ENCODE data around the gene KCNF1. TPM values are rescaled to one million over a fixed set of nuclear protein-coding genes. Genes with fewer than 3 reads are reported as not detected.

Gene KCNF1
- total RNA-seq, 8 experiments from 2014 or later: 0.15 to 3.8 (median 1.6) TPM

DNA sequence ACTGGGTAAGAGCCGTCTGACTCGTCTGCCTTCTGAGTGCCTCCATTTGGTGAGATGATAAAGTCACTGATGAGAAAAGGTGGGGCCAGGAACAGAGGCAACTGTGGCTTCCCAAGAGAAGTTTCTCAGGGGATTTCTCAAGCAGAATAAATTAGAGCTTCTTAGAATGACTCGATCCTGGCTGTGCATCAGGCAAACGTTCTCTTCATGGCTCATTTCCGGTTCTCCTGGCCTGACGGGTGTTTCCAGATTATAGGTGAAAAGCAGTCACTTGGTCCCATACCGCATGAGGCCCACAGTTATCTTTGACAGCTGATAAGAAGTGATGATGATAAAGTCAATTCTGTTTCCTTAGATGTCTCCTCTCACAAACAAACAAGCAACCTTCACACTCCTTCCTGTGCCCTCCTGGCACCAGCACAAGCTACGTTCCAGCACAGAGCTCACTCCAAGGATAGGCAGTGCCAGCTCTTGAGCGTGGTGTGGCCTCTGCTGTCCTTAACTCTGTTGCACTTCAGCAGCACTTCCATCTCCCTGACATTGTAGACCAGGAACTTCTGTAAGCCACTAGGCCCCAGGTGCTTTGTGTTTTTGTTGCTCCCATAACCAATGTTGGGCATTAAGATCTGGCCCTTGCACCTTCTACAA lies 37.8 kb upstream of the KCNF1 start:
- no peak overlapping the region for H3K27ac ChIP-seq
- H3K4me3 ChIP-seq: no peak overlapping the region
- ATAC-seq (replicated peaks in 6 of 8): peak in 1 of 8 experiments; percentile 15
- in situ Hi-C loops (cut with MboI; ENCODE audit: low pct_unique_long_range_greater_than_20kb in 2 of 9, low sequenced_read_pairs in 9 of 9, unreplicated experiment in 9 of 9): no loop called here
- H3K4me1 ChIP-seq (replicated peaks in 1 of 2): no peaks in the 10 kb centered on the region
- WGBS, 10 experiments: 27 to 92% (median 75%) methylated on average over 1 to 7 of the region's 9 CpGs; no CpG with 5 or more reads in 2 of the 10 experiments

DNA sequence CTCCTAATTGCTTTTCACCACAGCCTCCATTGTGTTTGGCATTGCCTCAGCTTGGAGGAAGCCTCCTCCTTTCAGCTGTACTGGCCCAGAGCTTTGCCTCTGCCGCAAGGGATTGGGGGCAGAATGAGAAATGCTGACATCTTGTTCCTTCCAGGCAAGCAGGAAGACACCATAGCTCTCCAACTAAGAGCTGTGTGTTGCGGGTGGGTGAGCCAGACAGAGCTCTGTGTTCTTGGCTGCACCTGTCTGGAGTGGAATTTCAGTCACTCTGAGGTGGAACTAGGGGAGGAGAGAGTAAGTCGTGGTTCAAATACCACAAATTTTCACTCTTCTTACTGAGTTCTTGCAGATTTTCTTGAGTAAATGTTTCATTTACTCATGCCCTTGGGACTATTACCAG lies 36.6 kb upstream of the KCNF1 start:
- ATAC-seq (replicated peaks in 6 of 8): no peak
- WGBS, 10 experiments: 29 to 100% (median 69%) methylated on average over 1 to 3 of the region's 3 CpGs; no CpG with 5 or more reads in 3 of the 10 experiments
- no peak overlapping the region for H3K27ac ChIP-seq
- in situ Hi-C loops (cut with MboI; ENCODE audit: low pct_unique_long_range_greater_than_20kb in 2 of 9, low sequenced_read_pairs in 9 of 9, unreplicated experiment in 9 of 9): no loop called here
- no peaks in the 10 kb centered on the region for H3K4me1 ChIP-seq (replicated peaks in 1 of 2)
- H3K4me3 ChIP-seq: no peak overlapping the region

- in situ Hi-C loops (cut with MboI; ENCODE audit: low pct_unique_long_range_greater_than_20kb in 2 of 9, low sequenced_read_pairs in 9 of 9, unreplicated experiment in 9 of 9): no loop called here
- H3K4me1 ChIP-seq (replicated peaks in 1 of 2): no peaks in the 10 kb centered on the region
- WGBS, 10 experiments: 11 to 100% (median 90%) methylated on average over 1 to 3 of the region's 3 CpGs; no CpG with 5 or more reads in 1 of the 10 experiments
- no peak overlapping the region for H3K27ac ChIP-seq
- no peak overlapping the region for H3K4me3 ChIP-seq
- ATAC-seq (replicated peaks in 6 of 8): no peak
Measured at GRCh38 chr2:10876394-10876793, 35.3 kb upstream of the KCNF1 start.

- ATAC-seq (replicated peaks in 6 of 8): no peak
- Histone ChIP-seq H3K27ac (no peak overlapping the region), H3K4me3 (no peak overlapping the region), H3K4me1 (replicated peaks in 1 of 2) (no peaks in the 10 kb centered on the region)
- in situ Hi-C loops (cut with MboI; ENCODE audit: low pct_unique_long_range_greater_than_20kb in 2 of 9, low sequenced_read_pairs in 9 of 9, unreplicated experiment in 9 of 9): no loop called here
- 50 to 100% (median 82%) methylated on average over 1 to 2 of the region's 2 CpGs; no CpG with 5 or more reads in 3 of the 10 experiments for WGBS, 10 experiments
Measured at GRCh38 chr2:10876963-10877362, 34.8 kb upstream of the KCNF1 start.

DNA sequence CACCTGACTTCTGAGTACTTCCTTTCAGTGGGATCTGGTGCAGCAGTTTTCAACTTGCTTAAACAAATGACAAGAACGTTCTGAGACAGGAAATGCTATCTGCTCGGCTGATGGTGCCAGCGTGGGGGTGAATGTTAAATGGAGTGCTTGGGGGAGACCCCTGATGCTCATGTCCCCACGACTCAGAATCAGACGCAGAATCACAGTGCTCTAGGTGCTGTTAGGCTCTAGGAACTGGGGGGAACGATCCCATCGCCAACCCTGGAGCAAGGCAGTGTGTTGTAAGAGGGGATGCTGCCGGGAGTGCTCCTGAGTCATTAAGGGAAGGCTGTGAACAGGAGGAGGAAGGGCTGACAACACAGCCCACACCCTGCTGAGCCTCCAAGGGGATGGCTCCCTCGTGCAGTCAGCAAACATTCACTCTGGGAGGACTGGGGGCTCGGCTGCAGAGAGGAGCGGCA lies 34.1 kb upstream of the KCNF1 start:
- ATAC-seq (replicated peaks in 6 of 8): no peak
- in situ Hi-C loops (cut with MboI; ENCODE audit: low pct_unique_long_range_greater_than_20kb in 2 of 9, low sequenced_read_pairs in 9 of 9, unreplicated experiment in 9 of 9): no loop called here
- Histone ChIP-seq H3K4me3 (no peak overlapping the region), H3K4me1 (replicated peaks in 1 of 2) (peaks cover 0 to 2% of the 10 kb centered on the region in 2 donors), H3K27ac (no peak overlapping the region)
- 0 to 88% (median 30%) methylated on average over 3 to 10 of the region's 11 CpGs; no CpG with 5 or more reads in 3 of the 10 experiments for WGBS, 10 experiments

DNA sequence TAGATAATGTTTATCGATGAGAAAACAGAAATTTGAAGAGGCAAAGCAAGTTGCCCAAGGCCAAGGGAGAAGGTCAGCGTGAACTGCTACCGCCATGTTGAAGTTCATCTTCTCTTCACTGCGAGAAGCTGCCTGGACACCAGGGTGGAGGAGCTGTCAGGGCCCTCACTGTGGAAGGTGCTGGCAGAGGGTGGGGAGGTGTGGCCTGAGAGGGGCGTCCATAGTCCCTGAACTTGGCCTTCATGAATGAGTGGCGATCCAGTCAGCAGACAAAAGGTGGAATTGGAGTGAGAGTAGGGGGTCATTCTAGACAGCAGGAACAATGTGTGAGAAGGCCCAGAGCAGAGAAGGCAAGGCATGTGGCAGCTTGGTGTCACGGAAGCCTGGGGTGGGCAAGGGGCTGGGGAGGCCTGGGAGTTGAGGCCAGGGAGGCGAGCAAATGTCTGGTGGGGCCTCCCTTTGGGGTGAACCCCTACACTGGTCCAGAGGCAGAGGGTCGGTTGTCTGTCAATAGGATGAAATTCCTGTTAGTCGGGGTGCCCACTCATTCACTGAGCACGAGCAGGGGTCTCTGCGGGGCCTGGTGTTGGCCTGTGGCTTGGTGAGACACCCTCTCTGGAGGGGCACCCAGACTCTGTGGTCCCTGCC lies 33.3 kb upstream of the KCNF1 start:
- Histone ChIP-seq H3K27ac (no peak overlapping the region), H3K4me1 (replicated peaks in 1 of 2) (peaks cover 6 to 9% of the 10 kb centered on the region in 2 donors), H3K4me3 (no peak overlapping the region)
- in situ Hi-C loops (cut with MboI; ENCODE audit: low pct_unique_long_range_greater_than_20kb in 2 of 9, low sequenced_read_pairs in 9 of 9, unreplicated experiment in 9 of 9): no loop called here
- no peak for ATAC-seq (replicated peaks in 6 of 8)
- WGBS, 10 experiments: 47 to 96% (median 89%) methylated on average over 2 to 4 of the region's 12 CpGs; no CpG with 5 or more reads in 2 of the 10 experiments

- Histone ChIP-seq H3K4me1 (replicated peaks in 1 of 2) (peaks cover 13 to 17% of the 10 kb centered on the region in 2 donors), H3K4me3 (no peak overlapping the region), H3K27ac (no peak overlapping the region)
- in situ Hi-C loops (cut with MboI; ENCODE audit: low pct_unique_long_range_greater_than_20kb in 2 of 9, low sequenced_read_pairs in 9 of 9, unreplicated experiment in 9 of 9): no loop called here
- 0 to 100% (median 58%) methylated on average over 1 to 4 of the region's 9 CpGs; no CpG with 5 or more reads in 4 of the 10 experiments for WGBS, 10 experiments
- no peak for ATAC-seq (replicated peaks in 6 of 8)
Measured at GRCh38 chr2:10879159-10879558, 32.6 kb upstream of the KCNF1 start.

DNA sequence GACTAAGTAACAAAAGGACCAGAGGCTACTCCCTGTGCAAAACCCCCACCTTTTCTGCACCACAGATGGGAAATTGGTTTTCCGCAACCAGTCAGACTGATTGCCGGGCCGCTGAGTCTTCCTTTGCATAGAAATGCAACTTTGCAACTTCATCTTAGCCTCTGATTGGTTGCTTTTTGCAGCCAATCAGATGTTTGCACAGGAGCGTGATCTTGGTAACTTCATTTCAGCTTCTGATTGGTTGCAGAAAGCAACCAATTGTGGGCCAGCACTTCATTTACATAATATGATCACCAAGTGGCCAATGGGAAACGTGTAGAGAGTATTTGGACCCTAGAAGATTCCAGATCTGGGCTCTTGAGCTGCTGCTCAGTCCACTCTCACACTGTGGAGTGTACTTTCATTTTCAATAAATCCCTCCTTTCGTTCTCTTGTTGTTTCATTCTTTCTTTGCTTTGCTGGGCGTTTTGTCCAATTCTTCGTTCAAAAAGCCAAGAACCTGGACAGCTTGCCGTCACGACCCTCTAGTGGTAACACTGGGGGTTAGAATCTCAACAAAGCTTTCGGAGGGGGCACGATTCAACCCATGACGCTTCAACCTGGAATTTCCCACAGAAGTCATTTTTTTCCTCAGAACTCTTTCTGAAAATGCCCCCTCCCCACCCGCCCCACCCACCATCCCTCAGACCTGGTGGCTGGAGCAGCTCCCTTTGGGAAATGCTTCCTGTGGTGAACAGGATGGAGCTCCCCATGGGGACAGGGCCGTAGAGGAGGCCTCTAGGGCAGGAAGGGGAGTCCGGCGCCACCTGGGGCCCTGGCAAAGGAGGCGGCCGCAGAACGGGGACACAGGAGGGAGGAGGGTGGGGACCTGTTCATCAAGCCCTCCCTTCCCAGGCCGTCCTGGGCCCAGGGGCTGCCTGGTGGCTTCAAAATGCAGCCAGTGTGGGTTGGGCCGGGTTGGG lies 31.8 kb upstream of the KCNF1 start:
- H3K27ac ChIP-seq: no peak overlapping the region
- no peak for ATAC-seq (replicated peaks in 6 of 8)
- 27 to 100% (median 80%) methylated on average over 1 to 9 of the region's 22 CpGs; no CpG with 5 or more reads in 2 of the 10 experiments for WGBS, 10 experiments
- in situ Hi-C loops (cut with MboI; ENCODE audit: low pct_unique_long_range_greater_than_20kb in 2 of 9, low sequenced_read_pairs in 9 of 9, unreplicated experiment in 9 of 9): no loop called here
- peaks cover 21 to 24% of the 10 kb centered on the region in 2 donors for H3K4me1 ChIP-seq (replicated peaks in 1 of 2)
- no peak overlapping the region for H3K4me3 ChIP-seq

DNA sequence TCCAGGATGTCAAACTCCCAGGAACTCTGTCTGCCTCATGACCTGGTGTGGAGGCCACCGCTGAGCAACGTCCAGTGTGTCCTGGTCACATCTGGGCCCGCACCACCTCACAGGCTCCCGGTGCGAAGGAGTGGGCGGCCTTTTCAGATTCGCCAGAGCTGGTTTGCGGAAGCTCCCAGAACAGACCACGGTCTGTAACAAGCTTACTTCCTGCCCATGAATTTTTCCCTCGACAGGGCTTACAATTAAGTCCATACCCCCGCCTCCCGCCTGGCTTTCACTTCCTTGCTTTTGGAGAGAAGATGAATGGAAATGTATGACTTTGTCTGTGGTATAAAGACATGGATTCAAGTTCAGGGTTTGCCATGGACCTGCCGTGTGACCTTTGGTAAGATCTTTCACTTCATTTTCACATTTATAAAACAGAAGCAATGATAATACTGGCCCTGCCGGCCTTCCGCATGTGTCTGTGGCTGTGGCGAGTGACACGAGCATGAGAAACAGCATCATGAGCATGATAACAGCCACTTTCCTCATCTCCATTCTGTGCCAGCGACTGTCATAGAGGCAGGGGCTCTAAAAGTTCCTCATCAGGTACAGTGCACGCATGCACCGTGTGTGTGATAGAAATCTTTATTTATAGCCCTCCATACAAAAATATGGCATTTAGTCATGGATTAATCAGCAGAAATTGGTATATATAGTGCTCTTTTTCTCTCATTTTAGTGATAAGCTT lies 31.0 kb upstream of the KCNF1 start:
- no peak for ATAC-seq (replicated peaks in 6 of 8)
- in situ Hi-C loops (cut with MboI; ENCODE audit: low pct_unique_long_range_greater_than_20kb in 2 of 9, low sequenced_read_pairs in 9 of 9, unreplicated experiment in 9 of 9): no loop called here
- 49 to 92% (median 79%) methylated on average over 3 to 12 of the region's 20 CpGs; no CpG with 5 or more reads in 2 of the 10 experiments for WGBS, 10 experiments
- H3K4me3 ChIP-seq: no peak overlapping the region
- H3K27ac ChIP-seq: no peak overlapping the region
- peaks cover 29 to 31% of the 10 kb centered on the region in 2 donors for H3K4me1 ChIP-seq (replicated peaks in 1 of 2)

DNA sequence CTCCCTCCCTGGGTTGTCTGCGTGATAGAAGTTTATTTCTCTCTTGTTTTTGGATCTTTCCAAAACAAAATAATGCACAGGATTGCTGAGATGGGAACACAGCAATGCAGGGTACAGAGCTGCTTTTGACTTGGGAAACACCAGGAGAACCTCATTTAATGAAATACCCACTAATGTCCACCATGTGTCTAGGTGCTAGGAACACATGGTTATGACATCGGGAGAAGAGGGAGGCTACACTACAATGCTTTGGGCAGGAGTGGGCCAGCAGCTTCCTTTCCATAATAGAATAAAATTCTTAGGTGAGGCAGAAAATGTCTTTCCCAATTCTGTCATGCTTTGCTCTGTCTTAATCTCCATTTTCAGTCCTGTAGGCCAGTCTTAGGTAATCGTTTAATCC lies 29.2 kb upstream of the KCNF1 start:
- Histone ChIP-seq H3K4me3 (no peak overlapping the region), H3K4me1 (replicated peaks in 1 of 2) (peaks cover 29 to 31% of the 10 kb centered on the region in 2 donors), H3K27ac (no peak overlapping the region)
- no peak for ATAC-seq (replicated peaks in 6 of 8)
- WGBS, 10 experiments: 20 to 100% (median 93%) methylated on average over 1 to 3 of the region's 3 CpGs; no CpG with 5 or more reads in 1 of the 10 experiments
- in situ Hi-C loops (cut with MboI; ENCODE audit: low pct_unique_long_range_greater_than_20kb in 2 of 9, low sequenced_read_pairs in 9 of 9, unreplicated experiment in 9 of 9): no loop called here

- peak overlapping the region in 1 of 2 donors; percentile 6 for H3K27ac ChIP-seq
- WGBS, 10 experiments: 53 to 100% (median 80%) methylated on average over 1 to 2 of the region's 6 CpGs; no CpG with 5 or more reads in 6 of the 10 experiments
- in situ Hi-C loops (cut with MboI; ENCODE audit: low pct_unique_long_range_greater_than_20kb in 2 of 9, low sequenced_read_pairs in 9 of 9, unreplicated experiment in 9 of 9): no loop called here
- H3K4me1 ChIP-seq (replicated peaks in 1 of 2): peaks cover 29 to 31% of the 10 kb centered on the region in 2 donors
- no peak overlapping the region for H3K4me3 ChIP-seq
- ATAC-seq (replicated peaks in 6 of 8): no peak
Measured at GRCh38 chr2:10883066-10883465, 28.7 kb upstream of the KCNF1 start.

- Histone ChIP-seq H3K4me1 (replicated peaks in 1 of 2) (peaks cover 29 to 31% of the 10 kb centered on the region in 2 donors), H3K27ac (peak overlapping the region in 1 of 2 donors; percentile 71), H3K4me3 (no peak overlapping the region)
- ATAC-seq (replicated peaks in 6 of 8): peak in 5 of 8 experiments; percentile 63 to 78 (median 72)
- WGBS, 10 experiments: 7 to 56% (median 34%) methylated on average over 2 to 10 of the region's 10 CpGs
- in situ Hi-C loops (cut with MboI; ENCODE audit: low pct_unique_long_range_greater_than_20kb in 2 of 9, low sequenced_read_pairs in 9 of 9, unreplicated experiment in 9 of 9): no loop called here
Measured at GRCh38 chr2:10883801-10884478, 27.8 kb upstream of the KCNF1 start.

Data from motor neuron (in vitro differentiated cells).